ENCODE measurements around the gene WBP2.

Gene WBP2

GRCh38 chr17:75894049-75894733, 39.1 kb upstream of the WBP2 start:
- no peak for TF ChIP-seq CTCF (IDR thresholded peaks at IDR 0.05; ENCODE audit: low read depth, low read length, missing control alignments)
- no peak for DNase-seq (ENCODE audit: low read depth)
- in situ Hi-C loops (cut with HindIII; ENCODE audit: low sequenced_read_pairs): no loop called here
- H3K4me3 ChIP-seq (ENCODE audit: low read depth, low read length): no peak overlapping the region

DNA sequence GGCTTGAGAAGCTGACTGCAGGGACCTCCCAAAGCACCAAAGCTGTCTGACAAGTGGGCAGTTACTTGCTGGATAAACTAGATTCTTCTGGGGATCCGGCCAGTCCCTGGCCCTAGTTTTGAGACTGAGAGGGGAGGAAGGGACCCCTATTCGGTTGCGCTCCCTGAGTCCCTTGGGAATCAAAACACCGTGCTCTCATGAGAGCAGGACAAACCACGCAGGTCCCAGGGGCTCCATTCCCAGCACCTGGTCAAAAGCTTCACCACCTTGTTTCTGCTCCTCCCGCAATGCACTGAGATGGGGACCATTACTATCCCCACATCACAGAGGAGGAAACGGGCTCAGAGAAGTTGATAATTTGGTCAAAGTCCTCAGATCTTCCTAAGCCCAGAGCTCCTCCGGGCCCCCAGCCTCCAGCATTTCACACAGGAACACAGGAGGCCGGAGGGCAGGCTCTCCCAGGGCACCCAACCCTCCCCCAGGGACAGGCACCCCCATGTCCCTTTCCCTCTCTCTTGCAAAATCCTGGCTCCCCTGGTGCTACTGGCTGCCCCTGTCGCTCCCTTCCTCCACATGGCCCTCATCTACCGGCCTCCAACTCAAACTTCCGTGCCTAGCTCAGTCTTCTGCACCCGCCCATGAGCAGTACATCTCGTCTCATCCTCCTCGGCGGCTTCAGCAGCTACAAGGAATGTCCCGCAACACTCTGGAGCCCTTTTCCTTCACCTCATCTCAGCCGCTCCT, 38.3 kb upstream of the WBP2 start:
- DNase-seq (ENCODE audit: low read depth): no peak
- in situ Hi-C loops (cut with HindIII; ENCODE audit: low sequenced_read_pairs): no loop called here
- no peak overlapping the region for H3K4me3 ChIP-seq (ENCODE audit: low read depth, low read length)
- no peak for TF ChIP-seq CTCF (IDR thresholded peaks at IDR 0.05; ENCODE audit: low read depth, low read length, missing control alignments)

DNA sequence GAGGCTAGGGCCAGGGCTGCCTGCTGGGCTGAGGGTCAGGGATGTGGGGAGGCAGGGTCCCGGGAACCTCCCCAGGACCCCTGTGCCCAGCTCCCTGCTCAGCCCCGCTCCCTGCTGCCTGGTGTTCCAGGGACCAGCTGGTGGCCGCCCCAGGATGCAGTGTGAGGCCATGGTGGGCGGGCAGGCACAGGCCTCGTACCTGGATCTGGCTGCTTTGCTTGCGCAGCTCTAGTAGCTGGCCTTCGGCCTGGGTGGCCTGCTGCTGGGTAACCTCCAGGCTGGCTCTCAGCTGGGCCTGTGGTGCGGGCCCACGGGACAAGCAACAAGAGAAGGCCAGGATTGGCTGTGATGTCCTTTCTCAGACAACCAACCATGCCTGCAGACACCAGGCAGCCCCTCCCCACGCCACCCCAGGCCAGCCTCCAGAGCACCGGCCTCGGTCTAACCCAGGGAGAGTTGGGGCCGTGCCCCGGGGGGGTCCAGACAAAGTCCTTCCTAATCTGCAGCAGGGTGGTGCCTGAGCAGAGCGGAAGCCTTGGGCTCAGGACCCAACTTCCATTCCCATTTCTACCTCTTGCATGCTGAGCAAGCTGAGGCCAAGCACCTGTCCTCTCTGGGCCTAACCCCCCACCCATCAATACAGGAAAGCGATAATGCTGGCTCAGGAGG, 37.6 kb upstream of the WBP2 start:
- no peak for TF ChIP-seq CTCF (IDR thresholded peaks at IDR 0.05; ENCODE audit: low read depth, low read length, missing control alignments)
- no peak for DNase-seq (ENCODE audit: low read depth)
- in situ Hi-C loops (cut with HindIII; ENCODE audit: low sequenced_read_pairs): no loop called here
- no peak overlapping the region for H3K4me3 ChIP-seq (ENCODE audit: low read depth, low read length)

DNA sequence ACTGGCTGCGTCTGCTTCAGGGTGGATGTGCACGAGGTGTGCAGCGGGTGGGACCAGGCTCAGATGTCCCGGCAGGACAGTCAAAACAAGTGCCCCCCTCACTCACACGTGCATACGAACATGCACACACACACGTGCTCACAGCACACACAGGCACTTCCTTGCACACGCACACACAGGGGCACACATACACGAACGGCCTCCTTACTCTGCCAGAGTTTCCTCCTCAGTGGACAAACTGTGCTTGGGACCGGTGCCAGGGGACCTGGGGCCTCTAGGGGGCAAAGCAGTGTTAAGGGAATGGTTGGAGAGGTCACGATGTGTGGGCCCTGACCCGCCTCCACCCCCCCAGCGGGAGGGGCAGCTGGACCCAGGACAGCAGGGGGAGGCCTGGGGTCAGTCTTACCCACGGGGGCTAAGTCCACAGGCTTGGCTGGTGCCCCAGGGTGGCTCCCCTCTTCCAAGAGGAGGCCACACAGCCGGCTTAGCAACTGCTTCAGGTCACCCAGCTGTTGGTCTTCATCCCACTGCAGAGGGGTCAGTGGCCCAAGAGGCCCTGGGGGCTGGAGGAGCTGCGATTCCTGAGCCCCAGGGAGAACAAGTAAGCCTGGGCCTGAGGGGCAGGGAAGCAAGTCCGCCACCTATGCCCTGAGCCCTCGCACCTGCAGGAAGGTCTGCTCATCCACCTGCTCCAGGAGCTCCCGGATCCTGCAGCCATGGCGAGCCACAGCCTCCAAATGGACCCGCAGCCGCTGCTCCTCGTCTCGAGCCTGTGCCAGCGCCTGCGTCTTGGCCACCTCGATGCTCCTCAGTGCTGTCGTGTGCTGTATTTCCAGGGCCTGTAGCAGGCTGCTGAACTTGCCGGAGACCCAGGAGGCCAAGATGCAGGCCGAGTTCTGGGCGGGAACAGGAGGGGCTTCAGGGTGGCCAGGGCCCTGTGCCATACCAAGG, 36.7 kb upstream of the WBP2 start:
- no peak for DNase-seq (ENCODE audit: low read depth)
- no peak overlapping the region for H3K4me3 ChIP-seq (ENCODE audit: low read depth, low read length)
- no peak for TF ChIP-seq CTCF (IDR thresholded peaks at IDR 0.05; ENCODE audit: low read depth, low read length, missing control alignments)
- in situ Hi-C loops (cut with HindIII; ENCODE audit: low sequenced_read_pairs): no loop called here

DNA sequence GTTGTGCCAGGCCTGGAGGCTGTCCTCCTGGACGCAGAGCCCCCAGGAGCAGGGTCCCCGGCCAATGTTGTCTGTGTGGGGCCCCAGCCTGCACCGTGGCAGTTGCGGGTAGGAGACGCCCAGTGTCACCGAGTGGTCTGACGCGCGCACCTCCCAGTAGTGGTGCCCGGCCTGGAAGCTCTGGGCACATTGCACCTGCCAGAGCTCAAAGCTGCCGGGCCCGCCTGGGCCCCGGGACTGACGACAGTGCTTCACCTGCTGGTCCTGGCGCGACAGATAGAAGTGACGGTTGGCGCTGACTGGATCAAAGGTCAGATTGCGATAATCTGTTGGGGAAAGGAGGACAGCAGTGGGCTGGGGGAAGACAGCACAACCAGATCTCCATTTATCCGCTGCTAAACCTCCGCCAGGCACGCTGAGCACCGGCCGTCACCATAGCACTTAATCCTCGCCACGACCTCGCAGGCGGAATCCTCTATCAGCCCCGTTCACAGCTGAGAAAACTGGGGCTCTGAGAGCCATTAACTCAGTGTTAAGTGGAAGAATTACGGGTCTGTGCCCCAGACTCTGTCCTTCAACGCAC, 36.0 kb upstream of the WBP2 start:
- DNase-seq (ENCODE audit: low read depth): no peak
- in situ Hi-C loops (cut with HindIII; ENCODE audit: low sequenced_read_pairs): no loop called here
- no peak overlapping the region for H3K4me3 ChIP-seq (ENCODE audit: low read depth, low read length)
- no peak for TF ChIP-seq CTCF (IDR thresholded peaks at IDR 0.05; ENCODE audit: low read depth, low read length, missing control alignments)

Data from astrocyte of the cerebellum (primary cell).